GM23338 (cell line): ENCODE results near the gene NT5C1A.

Source experiments
- CREB1 ChIP-seq: fragments of 250-450 bp; sonication (Bioruptor Pico); IDR thresholded peaks from 2 replicates; pipeline ENCODE4 v1.5.0; 2020; ENCODE audit warnings: low read depth, mild to moderate bottlenecking, moderate library complexity
- EZH2 ChIP-seq: fragments of 200-600 bp; sonication (generic); IDR thresholded peaks from one replicate; pipeline ENCODE4 v1.8.0; 2017; ENCODE audit warnings: antibody characterized with exemption, mild to moderate bottlenecking, low read depth; ENCODE audit not compliant: unreplicated experiment
- EZH2phosphoT487 ChIP-seq: fragments of 200-600 bp; sonication (generic); IDR thresholded peaks from one replicate; pipeline ENCODE4 v1.8.1; 2018; ENCODE audit warnings: antibody characterized with exemption; ENCODE audit not compliant: unreplicated experiment
- JUNB ChIP-seq: IDR thresholded peaks from one replicate; pipeline ENCODE4 v1.6.1; 2016; ENCODE audit warnings: antibody characterized with exemption; ENCODE audit not compliant: unreplicated experiment
- NANOG ChIP-seq: IDR thresholded peaks from 2 replicates; pipeline ENCODE4 v1.6.1; 2016; ENCODE audit warnings: antibody characterized with exemption, borderline replicate concordance
- POLR2AphosphoS5 ChIP-seq: IDR thresholded peaks from 2 replicates; pipeline ENCODE4 v1.6.1; 2016; ENCODE audit warnings: antibody characterized with exemption, low read depth
- STAT1 ChIP-seq: IDR thresholded peaks from one replicate; pipeline ENCODE4 v1.6.1; 2016; ENCODE audit warnings: antibody characterized with exemption; ENCODE audit not compliant: unreplicated experiment
- ZNF114 ChIP-seq: fragments of 250-450 bp; sonication (Bioruptor Pico); IDR thresholded peaks from 2 replicates; pipeline ENCODE4 v1.5.0; 2020; ENCODE audit warnings: mild to moderate bottlenecking, moderate library complexity
- TF ChIP-seq, protein P1 (sequence below), 2 experiments: fragments of 200-600 bp in 1 of 2; sonication (generic) in 1 of 2; conservative IDR thresholded peaks; 2 replicates each; pipeline versions ENCODE4 v1.5.1 to v1.6.1; 2016 to 2017; ENCODE audit warnings: antibody characterized with exemption in 2 of 2, low read depth in 2 of 2, mild to moderate bottlenecking in 2 of 2, moderate library complexity in 1 of 2
- TF ChIP-seq, protein P2 (sequence below): IDR thresholded peaks from one replicate; pipeline ENCODE4 v1.6.1; 2018; ENCODE audit warnings: antibody characterized with exemption; ENCODE audit not compliant: unreplicated experiment
- TF ChIP-seq, protein P3 (sequence below): IDR thresholded peaks from 2 replicates; pipeline ENCODE4 v1.6.1; 2016; ENCODE audit warnings: antibody characterized with exemption

DNA sequence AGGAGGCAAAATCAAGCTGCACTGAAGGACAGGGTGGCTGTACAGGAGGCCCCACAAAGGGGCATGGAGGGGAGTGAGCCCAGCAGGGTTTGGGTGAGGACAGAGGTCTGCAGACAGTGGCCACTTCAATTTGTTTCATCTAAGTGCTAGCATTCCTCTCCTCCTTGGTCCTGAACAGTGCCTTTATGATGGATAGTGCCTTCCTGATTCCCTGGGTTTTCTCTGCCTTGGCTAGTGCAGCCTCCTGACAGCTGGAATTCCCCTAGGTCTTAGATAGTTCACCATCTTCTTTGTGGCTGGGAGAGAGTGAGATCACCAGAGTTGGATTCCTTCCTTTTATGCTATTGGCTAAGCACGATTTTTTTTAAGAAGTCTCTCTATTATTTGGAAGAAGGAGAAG, 23.1 kb upstream of the NT5C1A start:
- TF ChIP-seq, protein P1, sequence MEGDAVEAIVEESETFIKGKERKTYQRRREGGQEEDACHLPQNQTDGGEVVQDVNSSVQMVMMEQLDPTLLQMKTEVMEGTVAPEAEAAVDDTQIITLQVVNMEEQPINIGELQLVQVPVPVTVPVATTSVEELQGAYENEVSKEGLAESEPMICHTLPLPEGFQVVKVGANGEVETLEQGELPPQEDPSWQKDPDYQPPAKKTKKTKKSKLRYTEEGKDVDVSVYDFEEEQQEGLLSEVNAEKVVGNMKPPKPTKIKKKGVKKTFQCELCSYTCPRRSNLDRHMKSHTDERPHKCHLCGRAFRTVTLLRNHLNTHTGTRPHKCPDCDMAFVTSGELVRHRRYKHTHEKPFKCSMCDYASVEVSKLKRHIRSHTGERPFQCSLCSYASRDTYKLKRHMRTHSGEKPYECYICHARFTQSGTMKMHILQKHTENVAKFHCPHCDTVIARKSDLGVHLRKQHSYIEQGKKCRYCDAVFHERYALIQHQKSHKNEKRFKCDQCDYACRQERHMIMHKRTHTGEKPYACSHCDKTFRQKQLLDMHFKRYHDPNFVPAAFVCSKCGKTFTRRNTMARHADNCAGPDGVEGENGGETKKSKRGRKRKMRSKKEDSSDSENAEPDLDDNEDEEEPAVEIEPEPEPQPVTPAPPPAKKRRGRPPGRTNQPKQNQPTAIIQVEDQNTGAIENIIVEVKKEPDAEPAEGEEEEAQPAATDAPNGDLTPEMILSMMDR (conservative IDR thresholded peaks at IDR 0.05; ENCODE audit: low read depth in 2 of 2), result no peak
- TF ChIP-seq POLR2AphosphoS5 (no peak), CREB1 (CRISPR knock-in tag) (no peak), EZH2 (no peak), EZH2phosphoT487 (no peak), JUNB (no peak), NANOG (no peak), STAT1 (no peak), ZNF114 (CRISPR knock-in tag) (no peak)
- TF ChIP-seq, protein P2, sequence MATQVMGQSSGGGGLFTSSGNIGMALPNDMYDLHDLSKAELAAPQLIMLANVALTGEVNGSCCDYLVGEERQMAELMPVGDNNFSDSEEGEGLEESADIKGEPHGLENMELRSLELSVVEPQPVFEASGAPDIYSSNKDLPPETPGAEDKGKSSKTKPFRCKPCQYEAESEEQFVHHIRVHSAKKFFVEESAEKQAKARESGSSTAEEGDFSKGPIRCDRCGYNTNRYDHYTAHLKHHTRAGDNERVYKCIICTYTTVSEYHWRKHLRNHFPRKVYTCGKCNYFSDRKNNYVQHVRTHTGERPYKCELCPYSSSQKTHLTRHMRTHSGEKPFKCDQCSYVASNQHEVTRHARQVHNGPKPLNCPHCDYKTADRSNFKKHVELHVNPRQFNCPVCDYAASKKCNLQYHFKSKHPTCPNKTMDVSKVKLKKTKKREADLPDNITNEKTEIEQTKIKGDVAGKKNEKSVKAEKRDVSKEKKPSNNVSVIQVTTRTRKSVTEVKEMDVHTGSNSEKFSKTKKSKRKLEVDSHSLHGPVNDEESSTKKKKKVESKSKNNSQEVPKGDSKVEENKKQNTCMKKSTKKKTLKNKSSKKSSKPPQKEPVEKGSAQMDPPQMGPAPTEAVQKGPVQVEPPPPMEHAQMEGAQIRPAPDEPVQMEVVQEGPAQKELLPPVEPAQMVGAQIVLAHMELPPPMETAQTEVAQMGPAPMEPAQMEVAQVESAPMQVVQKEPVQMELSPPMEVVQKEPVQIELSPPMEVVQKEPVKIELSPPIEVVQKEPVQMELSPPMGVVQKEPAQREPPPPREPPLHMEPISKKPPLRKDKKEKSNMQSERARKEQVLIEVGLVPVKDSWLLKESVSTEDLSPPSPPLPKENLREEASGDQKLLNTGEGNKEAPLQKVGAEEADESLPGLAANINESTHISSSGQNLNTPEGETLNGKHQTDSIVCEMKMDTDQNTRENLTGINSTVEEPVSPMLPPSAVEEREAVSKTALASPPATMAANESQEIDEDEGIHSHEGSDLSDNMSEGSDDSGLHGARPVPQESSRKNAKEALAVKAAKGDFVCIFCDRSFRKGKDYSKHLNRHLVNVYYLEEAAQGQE, result no peak
- TF ChIP-seq, protein P3, sequence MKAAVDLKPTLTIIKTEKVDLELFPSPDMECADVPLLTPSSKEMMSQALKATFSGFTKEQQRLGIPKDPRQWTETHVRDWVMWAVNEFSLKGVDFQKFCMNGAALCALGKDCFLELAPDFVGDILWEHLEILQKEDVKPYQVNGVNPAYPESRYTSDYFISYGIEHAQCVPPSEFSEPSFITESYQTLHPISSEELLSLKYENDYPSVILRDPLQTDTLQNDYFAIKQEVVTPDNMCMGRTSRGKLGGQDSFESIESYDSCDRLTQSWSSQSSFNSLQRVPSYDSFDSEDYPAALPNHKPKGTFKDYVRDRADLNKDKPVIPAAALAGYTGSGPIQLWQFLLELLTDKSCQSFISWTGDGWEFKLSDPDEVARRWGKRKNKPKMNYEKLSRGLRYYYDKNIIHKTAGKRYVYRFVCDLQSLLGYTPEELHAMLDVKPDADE, result no peak
